ENCODE measurements around the gene CERS1.

The CERS1 gene

GRCh38 chr19:18921593-18921992 is 25.6 kb upstream of the CERS1 start:
- TF ChIP-seq PATZ1 (CRISPR knock-in tag; IDR thresholded peaks at IDR 0.05; ENCODE audit: borderline replicate concordance) = no peak
- TF ChIP-seq TOX (CRISPR knock-in tag; IDR thresholded peaks at IDR 0.05; ENCODE audit: borderline replicate concordance) = no peak
- TF ChIP-seq ESRRG (CRISPR knock-in tag; IDR thresholded peaks at IDR 0.05) = no peak
- TF ChIP-seq ZNF70 (CRISPR knock-in tag; IDR thresholded peaks at IDR 0.05) = no peak
- no peak for TF ChIP-seq GLIS3 (CRISPR knock-in tag; IDR thresholded peaks at IDR 0.05)
- no peak for TF ChIP-seq ZC3H10 (CRISPR knock-in tag; IDR thresholded peaks at IDR 0.05)
- TF ChIP-seq, protein P1, sequence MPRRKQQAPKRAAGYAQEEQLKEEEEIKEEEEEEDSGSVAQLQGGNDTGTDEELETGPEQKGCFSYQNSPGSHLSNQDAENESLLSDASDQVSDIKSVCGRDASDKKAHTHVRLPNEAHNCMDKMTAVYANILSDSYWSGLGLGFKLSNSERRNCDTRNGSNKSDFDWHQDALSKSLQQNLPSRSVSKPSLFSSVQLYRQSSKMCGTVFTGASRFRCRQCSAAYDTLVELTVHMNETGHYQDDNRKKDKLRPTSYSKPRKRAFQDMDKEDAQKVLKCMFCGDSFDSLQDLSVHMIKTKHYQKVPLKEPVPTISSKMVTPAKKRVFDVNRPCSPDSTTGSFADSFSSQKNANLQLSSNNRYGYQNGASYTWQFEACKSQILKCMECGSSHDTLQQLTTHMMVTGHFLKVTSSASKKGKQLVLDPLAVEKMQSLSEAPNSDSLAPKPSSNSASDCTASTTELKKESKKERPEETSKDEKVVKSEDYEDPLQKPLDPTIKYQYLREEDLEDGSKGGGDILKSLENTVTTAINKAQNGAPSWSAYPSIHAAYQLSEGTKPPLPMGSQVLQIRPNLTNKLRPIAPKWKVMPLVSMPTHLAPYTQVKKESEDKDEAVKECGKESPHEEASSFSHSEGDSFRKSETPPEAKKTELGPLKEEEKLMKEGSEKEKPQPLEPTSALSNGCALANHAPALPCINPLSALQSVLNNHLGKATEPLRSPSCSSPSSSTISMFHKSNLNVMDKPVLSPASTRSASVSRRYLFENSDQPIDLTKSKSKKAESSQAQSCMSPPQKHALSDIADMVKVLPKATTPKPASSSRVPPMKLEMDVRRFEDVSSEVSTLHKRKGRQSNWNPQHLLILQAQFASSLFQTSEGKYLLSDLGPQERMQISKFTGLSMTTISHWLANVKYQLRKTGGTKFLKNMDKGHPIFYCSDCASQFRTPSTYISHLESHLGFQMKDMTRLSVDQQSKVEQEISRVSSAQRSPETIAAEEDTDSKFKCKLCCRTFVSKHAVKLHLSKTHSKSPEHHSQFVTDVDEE (CRISPR knock-in tag; IDR thresholded peaks at IDR 0.05) = no peak
- TF ChIP-seq ZFP30 (CRISPR knock-in tag; IDR thresholded peaks at IDR 0.05) = no peak
- no peak for TF ChIP-seq SNAI2 (CRISPR knock-in tag; IDR thresholded peaks at IDR 0.05)
- no peak for TF ChIP-seq ZFP3 (CRISPR knock-in tag; IDR thresholded peaks at IDR 0.05)
- no peak for TF ChIP-seq ARNTL (CRISPR knock-in tag; IDR thresholded peaks at IDR 0.05; ENCODE audit: borderline replicate concordance, low read depth)
- no peak for TF ChIP-seq CREB5 (CRISPR knock-in tag; IDR thresholded peaks at IDR 0.05; ENCODE audit: low read depth)
- TF ChIP-seq OSR1 (CRISPR knock-in tag; IDR thresholded peaks at IDR 0.05) = no peak
- no peak for ATAC-seq

- ATAC-seq = no peak
- TF ChIP-seq ARNTL (CRISPR knock-in tag; IDR thresholded peaks at IDR 0.05; ENCODE audit: borderline replicate concordance, low read depth) (no peak), GLIS3 (CRISPR knock-in tag; IDR thresholded peaks at IDR 0.05) (no peak), ZNF565 (CRISPR knock-in tag; conservative IDR thresholded peaks at IDR 0.05; ENCODE audit: low read depth) (no peak), ZFP3 (CRISPR knock-in tag; IDR thresholded peaks at IDR 0.05) (no peak), TCF4 (CRISPR knock-in tag; IDR thresholded peaks at IDR 0.05; ENCODE audit: borderline replicate concordance) (no peak), TOX (CRISPR knock-in tag; IDR thresholded peaks at IDR 0.05; ENCODE audit: borderline replicate concordance) (no peak), BACH2 (CRISPR knock-in tag; IDR thresholded peaks at IDR 0.05; ENCODE audit: borderline replicate concordance) (no peak), RARB (CRISPR knock-in tag; IDR thresholded peaks at IDR 0.05) (no peak), ESRRG (CRISPR knock-in tag; IDR thresholded peaks at IDR 0.05) (no peak), PATZ1 (CRISPR knock-in tag; IDR thresholded peaks at IDR 0.05; ENCODE audit: borderline replicate concordance) (no peak), ZNF8 (CRISPR knock-in tag; IDR thresholded peaks at IDR 0.05) (no peak), ZC3H10 (CRISPR knock-in tag; IDR thresholded peaks at IDR 0.05) (no peak), CSDC2 (CRISPR knock-in tag; IDR thresholded peaks at IDR 0.05) (no peak), ZFP30 (CRISPR knock-in tag; IDR thresholded peaks at IDR 0.05) (no peak), ISL1 (CRISPR knock-in tag; IDR thresholded peaks at IDR 0.05) (no peak), CREB5 (CRISPR knock-in tag; IDR thresholded peaks at IDR 0.05; ENCODE audit: low read depth) (no peak)
- TF ChIP-seq, protein P1 (CRISPR knock-in tag; IDR thresholded peaks at IDR 0.05) = no peak
- TF ChIP-seq, protein P2, sequence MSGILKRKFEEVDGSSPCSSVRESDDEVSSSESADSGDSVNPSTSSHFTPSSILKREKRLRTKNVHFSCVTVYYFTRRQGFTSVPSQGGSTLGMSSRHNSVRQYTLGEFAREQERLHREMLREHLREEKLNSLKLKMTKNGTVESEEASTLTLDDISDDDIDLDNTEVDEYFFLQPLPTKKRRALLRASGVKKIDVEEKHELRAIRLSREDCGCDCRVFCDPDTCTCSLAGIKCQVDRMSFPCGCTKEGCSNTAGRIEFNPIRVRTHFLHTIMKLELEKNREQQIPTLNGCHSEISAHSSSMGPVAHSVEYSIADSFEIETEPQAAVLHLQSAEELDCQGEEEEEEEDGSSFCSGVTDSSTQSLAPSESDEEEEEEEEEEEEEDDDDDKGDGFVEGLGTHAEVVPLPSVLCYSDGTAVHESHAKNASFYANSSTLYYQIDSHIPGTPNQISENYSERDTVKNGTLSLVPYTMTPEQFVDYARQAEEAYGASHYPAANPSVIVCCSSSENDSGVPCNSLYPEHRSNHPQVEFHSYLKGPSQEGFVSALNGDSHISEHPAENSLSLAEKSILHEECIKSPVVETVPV (CRISPR knock-in tag; IDR thresholded peaks at IDR 0.05) = no peak
These were observed 24.4 kb upstream of the CERS1 start for GRCh38 chr19:18920400-18920799.
